Stimulated activated CD8-positive, alpha-beta memory T cell treated with anti-CD3 and anti-CD28 coated beads, Interleukin-2, amount 100 ng/mL, for 48 hours (primary cell): Measurements from ENCODE around the gene DESI2.
A peak's percentile ranks its signal among the peaks of the same experiment; 100 is the strongest.

Experiments
- DNase-seq, 2 donors: peaks; one replicate each; pipeline ENCODE4 v3.0.0-alpha.2; 2020; ENCODE audit warnings: low read depth in 2 of 2

The DESI2 gene

GRCh38 chr1:244652623-244653438 is at the start of gene DESI2:
Gene DESI2, plus strand, starts transcription at chr1:244653126. Its CDS starts 188 bp downstream, at chr1:244653314.
- peak; percentile 92 to 93 for DNase-seq

- DNase-seq, result no peak
These were observed 49.4 kb upstream of the DESI2 start for GRCh38 chr1:244603498-244603897.

- DNase-seq, result no peak
These were observed 47.0 kb upstream of the DESI2 start for GRCh38 chr1:244605835-244606370.

- DNase-seq, result no peak
These were observed 38.7 kb upstream of the DESI2 start for GRCh38 chr1:244614113-244614836.

GRCh38 chr1:244614879-244615278 is 38.0 kb upstream of the DESI2 start:
- DNase-seq, result no peak

- DNase-seq, result no peak
These were observed 37.6 kb upstream of the DESI2 start for GRCh38 chr1:244615301-244615700.

- DNase-seq, result no peak
These were observed 26.2 kb upstream of the DESI2 start for GRCh38 chr1:244626709-244627108.

GRCh38 chr1:244628789-244629188 is 24.1 kb upstream of the DESI2 start:
- DNase-seq, result no peak

- no peak for DNase-seq
These were observed 19.8 kb upstream of the DESI2 start for GRCh38 chr1:244633140-244633539.

- no peak for DNase-seq
These were observed 18.4 kb upstream of the DESI2 start for GRCh38 chr1:244634546-244634945.

GRCh38 chr1:244636488-244637259 is 16.3 kb upstream of the DESI2 start:
- no peak for DNase-seq

- DNase-seq, result no peak
These were observed 13.4 kb upstream of the DESI2 start for GRCh38 chr1:244639561-244639960.

- no peak for DNase-seq
These were observed 12.0 kb upstream of the DESI2 start for GRCh38 chr1:244640917-244641316.

- no peak for DNase-seq
These were observed 10.4 kb upstream of the DESI2 start for GRCh38 chr1:244642526-244642925.

GRCh38 chr1:244642988-244643387 is 9.9 kb upstream of the DESI2 start:
- DNase-seq, result no peak

GRCh38 chr1:244645414-244645813 is 7.5 kb upstream of the DESI2 start:
- DNase-seq, result no peak

GRCh38 chr1:244645890-244646289 is 7.0 kb upstream of the DESI2 start:
- no peak for DNase-seq

GRCh38 chr1:244647819-244648218 is 5.1 kb upstream of the DESI2 start:
- no peak for DNase-seq

GRCh38 chr1:244651956-244652622 is 837 bp upstream of the DESI2 start:
- no peak for DNase-seq

- peak in 1 of 2 donors; percentile 14 for DNase-seq
These were observed 647 bp downstream of the DESI2 start for GRCh38 chr1:244653439-244654107.
